Tibial nerve (tissue), 4 donors: ENCODE measurements around the gene ADM5.

ENCODE experiments used
- EP300 ChIP-seq, 2 donors: sonication (generic); formaldehyde crosslinking; IDR thresholded peaks; one replicate each; pipeline ENCODE4 v1.6.1; 2017; ENCODE audit warnings: antibody characterized with exemption in 2 of 2, mild to moderate bottlenecking in 1 of 2
- POLR2A ChIP-seq, 2 donors: fragments of 450-650 bp; IDR thresholded peaks; one replicate each; pipeline ENCODE4 v1.6.1; 2017; ENCODE audit warnings: antibody characterized with exemption in 2 of 2, mild to moderate bottlenecking in 2 of 2, moderate library complexity in 2 of 2
- TF ChIP-seq, protein P1 (sequence below), 5 experiments: fragments of 200-600 bp in 3 of 5; fragments of 450-650 bp in 2 of 5; sonication (generic) in 3 of 5; IDR thresholded peaks; one replicate each; pipeline ENCODE4 v1.5.1; 2016 to 2019; ENCODE audit warnings: antibody characterized with exemption in 5 of 5, mild to moderate bottlenecking in 3 of 5, moderate library complexity in 2 of 5

DNA sequence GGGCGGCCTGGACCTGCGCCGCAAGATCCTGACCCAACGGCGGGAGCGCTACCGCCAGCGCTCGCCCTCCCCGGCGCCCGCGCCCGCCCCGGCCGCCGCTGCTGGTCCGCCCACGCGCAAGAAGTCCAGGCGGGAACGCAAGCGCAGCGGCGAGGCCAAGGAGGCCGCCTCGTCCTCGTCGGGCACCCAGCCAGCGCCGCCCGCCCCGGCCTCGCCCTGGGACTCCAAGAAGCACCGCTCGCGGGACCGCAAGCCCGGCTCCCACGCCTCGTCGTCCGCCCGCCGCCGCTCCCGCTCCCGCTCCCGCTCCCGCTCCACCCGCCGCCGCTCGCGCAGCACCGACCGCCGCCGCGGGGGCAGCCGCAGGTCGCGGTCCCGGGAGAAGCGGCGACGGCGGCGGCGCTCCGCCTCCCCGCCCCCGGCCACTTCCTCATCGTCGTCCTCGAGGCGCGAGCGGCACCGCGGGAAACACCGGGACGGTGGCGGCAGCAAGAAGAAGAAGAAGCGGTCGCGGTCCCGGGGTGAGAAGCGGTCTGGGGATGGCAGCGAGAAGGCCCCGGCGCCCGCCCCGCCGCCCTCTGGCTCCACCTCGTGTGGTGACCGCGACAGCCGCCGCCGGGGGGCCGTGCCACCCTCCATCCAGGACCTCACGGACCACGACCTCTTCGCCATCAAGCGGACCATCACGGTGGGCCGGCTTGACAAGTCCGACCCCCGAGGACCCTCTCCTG lies 37.4 kb upstream of the ADM5 start:
- TF ChIP-seq POLR2A (IDR thresholded peaks at IDR 0.05) (no peak), EP300 (IDR thresholded peaks at IDR 0.05) (no peak)
- TF ChIP-seq, protein P1, sequence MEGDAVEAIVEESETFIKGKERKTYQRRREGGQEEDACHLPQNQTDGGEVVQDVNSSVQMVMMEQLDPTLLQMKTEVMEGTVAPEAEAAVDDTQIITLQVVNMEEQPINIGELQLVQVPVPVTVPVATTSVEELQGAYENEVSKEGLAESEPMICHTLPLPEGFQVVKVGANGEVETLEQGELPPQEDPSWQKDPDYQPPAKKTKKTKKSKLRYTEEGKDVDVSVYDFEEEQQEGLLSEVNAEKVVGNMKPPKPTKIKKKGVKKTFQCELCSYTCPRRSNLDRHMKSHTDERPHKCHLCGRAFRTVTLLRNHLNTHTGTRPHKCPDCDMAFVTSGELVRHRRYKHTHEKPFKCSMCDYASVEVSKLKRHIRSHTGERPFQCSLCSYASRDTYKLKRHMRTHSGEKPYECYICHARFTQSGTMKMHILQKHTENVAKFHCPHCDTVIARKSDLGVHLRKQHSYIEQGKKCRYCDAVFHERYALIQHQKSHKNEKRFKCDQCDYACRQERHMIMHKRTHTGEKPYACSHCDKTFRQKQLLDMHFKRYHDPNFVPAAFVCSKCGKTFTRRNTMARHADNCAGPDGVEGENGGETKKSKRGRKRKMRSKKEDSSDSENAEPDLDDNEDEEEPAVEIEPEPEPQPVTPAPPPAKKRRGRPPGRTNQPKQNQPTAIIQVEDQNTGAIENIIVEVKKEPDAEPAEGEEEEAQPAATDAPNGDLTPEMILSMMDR (IDR thresholded peaks at IDR 0.05), result no peak
